ENCODE data around the gene NAPG.

DNA sequence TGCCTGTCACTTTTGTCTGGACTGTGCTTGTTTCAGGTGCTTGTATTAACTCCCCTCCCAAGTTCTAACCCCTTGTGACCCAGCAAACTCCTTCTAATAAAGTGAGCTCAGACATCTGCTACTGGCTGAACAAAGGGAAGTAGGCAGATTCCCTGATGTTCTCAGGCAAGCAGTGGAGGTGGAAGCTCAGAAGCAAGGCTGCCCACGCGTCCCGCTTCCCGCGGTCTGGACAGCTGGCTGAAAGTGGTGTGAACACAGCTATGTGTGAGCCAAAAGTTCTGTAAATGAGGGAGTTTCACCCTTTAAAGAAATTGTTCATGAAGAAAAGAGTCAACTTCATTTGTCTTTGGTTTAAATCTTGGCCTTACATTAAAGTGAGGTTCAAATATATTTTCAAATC is 40.0 kb downstream of the NAPG start:
- TF ChIP-seq, protein P1, sequence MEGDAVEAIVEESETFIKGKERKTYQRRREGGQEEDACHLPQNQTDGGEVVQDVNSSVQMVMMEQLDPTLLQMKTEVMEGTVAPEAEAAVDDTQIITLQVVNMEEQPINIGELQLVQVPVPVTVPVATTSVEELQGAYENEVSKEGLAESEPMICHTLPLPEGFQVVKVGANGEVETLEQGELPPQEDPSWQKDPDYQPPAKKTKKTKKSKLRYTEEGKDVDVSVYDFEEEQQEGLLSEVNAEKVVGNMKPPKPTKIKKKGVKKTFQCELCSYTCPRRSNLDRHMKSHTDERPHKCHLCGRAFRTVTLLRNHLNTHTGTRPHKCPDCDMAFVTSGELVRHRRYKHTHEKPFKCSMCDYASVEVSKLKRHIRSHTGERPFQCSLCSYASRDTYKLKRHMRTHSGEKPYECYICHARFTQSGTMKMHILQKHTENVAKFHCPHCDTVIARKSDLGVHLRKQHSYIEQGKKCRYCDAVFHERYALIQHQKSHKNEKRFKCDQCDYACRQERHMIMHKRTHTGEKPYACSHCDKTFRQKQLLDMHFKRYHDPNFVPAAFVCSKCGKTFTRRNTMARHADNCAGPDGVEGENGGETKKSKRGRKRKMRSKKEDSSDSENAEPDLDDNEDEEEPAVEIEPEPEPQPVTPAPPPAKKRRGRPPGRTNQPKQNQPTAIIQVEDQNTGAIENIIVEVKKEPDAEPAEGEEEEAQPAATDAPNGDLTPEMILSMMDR (IDR thresholded peaks at IDR 0.05) = no peak
- no peak for TF ChIP-seq POLR2A (IDR thresholded peaks at IDR 0.05)
